ENCODE measurements around the gene TMTC1. TPM values are rescaled to one million over a fixed set of nuclear protein-coding genes. Genes with fewer than 3 reads are reported as not detected.

TMTC1 gene
- polyA plus RNA-seq, 1 of the 3 experiments (the other 2 are of a cell fraction), result 0.13 TPM

DNA sequence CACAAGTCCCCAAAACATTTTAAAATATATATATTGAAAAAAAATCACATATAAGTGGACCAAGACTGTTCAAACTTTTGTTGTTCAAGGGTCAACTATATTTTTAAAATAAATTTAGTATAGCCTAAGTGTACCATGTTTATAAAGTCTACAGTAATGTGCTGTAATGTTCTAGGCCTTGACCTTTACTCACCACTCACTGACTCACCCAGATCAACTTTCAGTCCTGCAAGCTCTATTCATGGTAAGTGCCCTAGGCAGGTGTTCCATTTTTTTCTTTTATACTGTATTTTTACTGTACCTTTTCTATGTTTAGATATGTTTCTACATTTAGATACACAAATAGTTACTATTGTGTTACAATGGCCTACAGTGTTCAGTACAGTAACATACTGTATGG lies 23.4 kb upstream of the TMTC1 start:
- ChIA-PET POLR2A (no interaction called here), CTCF (interaction anchor here (0.7 kb wide), 1 partner anchor 19 kb away, joined by 3 read pairs; no protein-coding TSS in a partner anchor)
- no peaks in the 10 kb centered on the region for H4K20me1 ChIP-seq (ENCODE audit: insufficient read depth)
- H3K9ac ChIP-seq, result no peak overlapping the region
- H3K27ac ChIP-seq (ENCODE audit: low read depth in 2 of 2, low read length in 1 of 2), result no peak overlapping the region
- H3F3A ChIP-seq (replicated peaks; ENCODE audit: insufficient read depth), result no peaks in the 10 kb centered on the region
- TF ChIP-seq RCOR1 (IDR thresholded peaks at IDR 0.05; ENCODE audit: low read length) (no peak), TEAD4 (IDR thresholded peaks at IDR 0.05; ENCODE audit: borderline replicate concordance, insufficient read depth) (no peak), TAF1 (IDR thresholded peaks at IDR 0.05; ENCODE audit: borderline replicate concordance, low read depth, low read length) (no peak), IRF3 (IDR thresholded peaks at IDR 0.05; ENCODE audit: low read depth, low read length) (no peak), ELF1 (IDR thresholded peaks at IDR 0.05) (no peak), TCF12 (IDR thresholded peaks at IDR 0.05) (no peak), FOSL2 (IDR thresholded peaks at IDR 0.05; ENCODE audit: borderline replicate concordance, low read depth) (no peak), YY1 (IDR thresholded peaks at IDR 0.05; ENCODE audit: low read depth) (no peak), REST (IDR thresholded peaks at IDR 0.05; ENCODE audit: low read depth, low read length) (no peak), MXI1 (IDR thresholded peaks at IDR 0.05; ENCODE audit: low read depth, low read length) (no peak), GATA2 (CRISPR knock-in tag; IDR thresholded peaks at IDR 0.05) (no peak), EZH2phosphoT487 (IDR thresholded peaks at IDR 0.05; ENCODE audit: borderline replicate concordance, low read depth) (no peak), USF1 (IDR thresholded peaks at IDR 0.05; ENCODE audit: borderline replicate concordance, low read depth) (no peak)
- TF ChIP-seq, protein P1, sequence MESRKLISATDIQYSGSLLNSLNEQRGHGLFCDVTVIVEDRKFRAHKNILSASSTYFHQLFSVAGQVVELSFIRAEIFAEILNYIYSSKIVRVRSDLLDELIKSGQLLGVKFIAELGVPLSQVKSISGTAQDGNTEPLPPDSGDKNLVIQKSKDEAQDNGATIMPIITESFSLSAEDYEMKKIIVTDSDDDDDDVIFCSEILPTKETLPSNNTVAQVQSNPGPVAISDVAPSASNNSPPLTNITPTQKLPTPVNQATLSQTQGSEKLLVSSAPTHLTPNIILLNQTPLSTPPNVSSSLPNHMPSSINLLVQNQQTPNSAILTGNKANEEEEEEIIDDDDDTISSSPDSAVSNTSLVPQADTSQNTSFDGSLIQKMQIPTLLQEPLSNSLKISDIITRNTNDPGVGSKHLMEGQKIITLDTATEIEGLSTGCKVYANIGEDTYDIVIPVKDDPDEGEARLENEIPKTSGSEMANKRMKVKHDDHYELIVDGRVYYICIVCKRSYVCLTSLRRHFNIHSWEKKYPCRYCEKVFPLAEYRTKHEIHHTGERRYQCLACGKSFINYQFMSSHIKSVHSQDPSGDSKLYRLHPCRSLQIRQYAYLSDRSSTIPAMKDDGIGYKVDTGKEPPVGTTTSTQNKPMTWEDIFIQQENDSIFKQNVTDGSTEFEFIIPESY (IDR thresholded peaks at IDR 0.05; ENCODE audit: borderline replicate concordance, low read depth), result no peak
- TF ChIP-seq, protein P2, sequence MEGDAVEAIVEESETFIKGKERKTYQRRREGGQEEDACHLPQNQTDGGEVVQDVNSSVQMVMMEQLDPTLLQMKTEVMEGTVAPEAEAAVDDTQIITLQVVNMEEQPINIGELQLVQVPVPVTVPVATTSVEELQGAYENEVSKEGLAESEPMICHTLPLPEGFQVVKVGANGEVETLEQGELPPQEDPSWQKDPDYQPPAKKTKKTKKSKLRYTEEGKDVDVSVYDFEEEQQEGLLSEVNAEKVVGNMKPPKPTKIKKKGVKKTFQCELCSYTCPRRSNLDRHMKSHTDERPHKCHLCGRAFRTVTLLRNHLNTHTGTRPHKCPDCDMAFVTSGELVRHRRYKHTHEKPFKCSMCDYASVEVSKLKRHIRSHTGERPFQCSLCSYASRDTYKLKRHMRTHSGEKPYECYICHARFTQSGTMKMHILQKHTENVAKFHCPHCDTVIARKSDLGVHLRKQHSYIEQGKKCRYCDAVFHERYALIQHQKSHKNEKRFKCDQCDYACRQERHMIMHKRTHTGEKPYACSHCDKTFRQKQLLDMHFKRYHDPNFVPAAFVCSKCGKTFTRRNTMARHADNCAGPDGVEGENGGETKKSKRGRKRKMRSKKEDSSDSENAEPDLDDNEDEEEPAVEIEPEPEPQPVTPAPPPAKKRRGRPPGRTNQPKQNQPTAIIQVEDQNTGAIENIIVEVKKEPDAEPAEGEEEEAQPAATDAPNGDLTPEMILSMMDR (IDR thresholded peaks at IDR 0.05), result no peak
- no peak overlapping the region for H3K4me3 ChIP-seq (ENCODE audit: low read depth in 2 of 2, low read length in 1 of 2)
- no peaks in the 10 kb centered on the region for H3K27me3 ChIP-seq (ENCODE audit: insufficient read depth)
- H3K4me1 ChIP-seq (ENCODE audit: control insufficient read depth in 1 of 2, insufficient read depth in 2 of 2, low read depth in 1 of 2, low read length in 1 of 2), result no peaks in the 10 kb centered on the region
- H3K9me3 ChIP-seq, result no peaks in the 10 kb centered on the region
- no peaks in the 10 kb centered on the region for H3K79me2 ChIP-seq (ENCODE audit: insufficient read depth)
- H3K9me2 ChIP-seq, result no peaks in the 10 kb centered on the region
- DNase-seq, result no peak
- H3K4me2 ChIP-seq, result no peak overlapping the region
- H3K36me3 ChIP-seq (replicated peaks in 1 of 2; ENCODE audit: control insufficient read depth in 1 of 2, insufficient read depth in 2 of 2, low read length in 1 of 2), result no peaks in the 10 kb centered on the region
- no peak overlapping the region for H2AFZ ChIP-seq (ENCODE audit: low read depth)
